NT2/D1 (cell line): ENCODE results near the gene LDLRAD3.

Source experiments
- DNase-seq: peaks from one replicate; pipeline ENCODE4 v3.0.0-alpha.2; 2011; ENCODE audit warnings: low read depth, low spot score
- H3K27me3 ChIP-seq: 2 replicates; pipeline ENCODE4 v1.6.0; 2011; ENCODE audit warnings: mild to moderate bottlenecking; ENCODE audit not compliant: insufficient read length, insufficient read depth
- H3K36me3 ChIP-seq: 2 replicates; pipeline ENCODE4 v1.6.1; 2011; ENCODE audit warnings: mild to moderate bottlenecking, low read length, mixed read lengths; ENCODE audit not compliant: insufficient read depth, insufficient read length
- H3K4me1 ChIP-seq: 2 replicates; pipeline ENCODE4 v1.5.1; 2011; ENCODE audit not compliant: insufficient read depth, insufficient read length
- H3K4me3 ChIP-seq: 2 replicates; pipeline ENCODE4 v1.5.1; 2011; ENCODE audit warnings: low read depth; ENCODE audit not compliant: insufficient read length
- H3K9ac ChIP-seq: 2 replicates; pipeline ENCODE4 v1.6.0; 2011; ENCODE audit warnings: low read depth; ENCODE audit not compliant: insufficient read length
- H3K9me3 ChIP-seq: 2 replicates; pipeline ENCODE4 v1.5.1; 2011; ENCODE audit warnings: mild to moderate bottlenecking, low read length; ENCODE audit not compliant: insufficient read depth
- SUZ12 ChIP-seq: IDR thresholded peaks from 2 replicates; pipeline ENCODE4 v1.6.1; 2011; ENCODE audit not compliant: insufficient read length, insufficient read depth; ENCODE audit errors: extremely low read depth
- YY1 ChIP-seq: IDR thresholded peaks from 2 replicates; pipeline ENCODE4 v1.6.1; 2011; ENCODE audit not compliant: insufficient read length, insufficient read depth
- ZNF274 ChIP-seq: IDR thresholded peaks from 2 replicates; pipeline ENCODE4 v1.6.1; 2011; ENCODE audit warnings: mild to moderate bottlenecking, low read depth, low read length

The LDLRAD3 gene

GRCh38 chr11:36142879-36143278, 199.0 kb downstream of the LDLRAD3 start:
- no peaks in the 10 kb centered on the region for H3K27me3 ChIP-seq
- no peak for TF ChIP-seq ZNF274
- no peak for TF ChIP-seq SUZ12
- no peak for TF ChIP-seq YY1
- no peak overlapping the region for H3K9ac ChIP-seq
- H3K36me3 ChIP-seq, result no peaks in the 10 kb centered on the region
- no peak overlapping the region for H3K4me3 ChIP-seq
- peaks cover 10% of the 10 kb centered on the region for H3K9me3 ChIP-seq
- DNase-seq, result no peak
- H3K4me1 ChIP-seq, result no peaks in the 10 kb centered on the region

GRCh38 chr11:36146437-36146836, 202.6 kb downstream of the LDLRAD3 start:
- Histone ChIP-seq H3K9ac (no peak overlapping the region), H3K27me3 (no peaks in the 10 kb centered on the region), H3K9me3 (peaks cover 16% of the 10 kb centered on the region), H3K4me1 (no peaks in the 10 kb centered on the region), H3K4me3 (no peak overlapping the region), H3K36me3 (no peaks in the 10 kb centered on the region)
- TF ChIP-seq ZNF274 (no peak), YY1 (no peak), SUZ12 (no peak)
- no peak for DNase-seq

DNA sequence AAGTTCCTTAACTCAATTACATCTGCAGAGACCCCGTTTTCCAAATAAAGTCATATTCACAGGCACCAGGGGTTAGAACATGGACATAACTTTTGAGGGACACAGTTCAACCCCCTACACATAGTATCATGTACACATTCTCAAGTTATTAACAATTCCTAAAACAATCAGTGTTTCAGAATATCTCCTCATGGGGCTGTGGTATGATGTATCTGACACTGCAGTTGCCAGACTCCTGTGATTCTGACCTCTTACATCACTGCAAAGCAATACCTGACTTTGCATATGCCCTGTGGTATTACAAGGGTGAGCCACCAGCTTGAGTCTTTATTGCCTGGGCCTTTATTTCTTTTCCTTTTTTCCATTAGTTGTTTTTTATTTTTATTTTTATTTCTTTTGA, 203.6 kb downstream of the LDLRAD3 start:
- no peak for TF ChIP-seq ZNF274
- TF ChIP-seq YY1, result no peak
- TF ChIP-seq SUZ12, result no peak
- H3K9me3 ChIP-seq, result peaks cover 16% of the 10 kb centered on the region

DNA sequence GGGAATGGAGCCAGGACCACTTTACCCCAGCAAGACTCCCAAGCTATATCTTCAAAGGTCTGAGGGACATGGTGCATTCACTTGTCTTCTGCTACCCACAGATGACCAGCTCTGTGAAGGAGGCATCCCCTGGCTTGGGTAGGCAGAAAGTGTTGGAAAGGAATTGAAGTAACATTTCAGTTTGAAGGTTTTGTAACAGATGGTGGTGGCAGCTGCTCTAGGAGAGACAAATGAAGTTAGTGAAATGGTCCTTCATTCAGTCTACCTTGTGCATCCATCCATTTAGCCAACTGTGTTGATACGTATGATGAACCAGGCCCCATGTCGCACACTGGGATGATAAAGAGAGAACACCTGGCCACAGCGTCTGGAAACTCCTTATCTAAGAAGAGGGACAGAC, 204.8 kb downstream of the LDLRAD3 start:
- Histone ChIP-seq H3K9ac (no peak overlapping the region), H3K36me3 (no peaks in the 10 kb centered on the region), H3K4me1 (peaks cover 3% of the 10 kb centered on the region), H3K9me3 (peaks cover 9% of the 10 kb centered on the region), H3K27me3 (no peaks in the 10 kb centered on the region), H3K4me3 (no peak overlapping the region)
- TF ChIP-seq SUZ12, result no peak
- no peak for TF ChIP-seq ZNF274
- TF ChIP-seq YY1, result no peak
- no peak for DNase-seq

More for the DNA sequence above, 203.6 kb downstream of the LDLRAD3 start:
- Histone ChIP-seq H3K4me1 (no peaks in the 10 kb centered on the region), H3K4me3 (no peak overlapping the region), H3K9ac (no peak overlapping the region), H3K36me3 (no peaks in the 10 kb centered on the region), H3K27me3 (no peaks in the 10 kb centered on the region)
- DNase-seq, result no peak

- H3K9ac ChIP-seq, result no peak overlapping the region
- H3K9me3 ChIP-seq, result peaks cover 9% of the 10 kb centered on the region
Measured at GRCh38 chr11:36149538-36150242, 205.8 kb downstream of the LDLRAD3 start.

GRCh38 chr11:36150986-36151385, 207.1 kb downstream of the LDLRAD3 start:
- H3K4me1 ChIP-seq, result peaks cover 6% of the 10 kb centered on the region

More at GRCh38 chr11:36149538-36150242, 205.8 kb downstream of the LDLRAD3 start:
- Histone ChIP-seq H3K36me3 (no peaks in the 10 kb centered on the region), H3K4me3 (no peak overlapping the region), H3K27me3 (no peaks in the 10 kb centered on the region), H3K4me1 (peaks cover 6% of the 10 kb centered on the region)
- no peak for TF ChIP-seq ZNF274
- TF ChIP-seq SUZ12, result no peak
- TF ChIP-seq YY1, result no peak
- DNase-seq, result peak; percentile 86

DNA sequence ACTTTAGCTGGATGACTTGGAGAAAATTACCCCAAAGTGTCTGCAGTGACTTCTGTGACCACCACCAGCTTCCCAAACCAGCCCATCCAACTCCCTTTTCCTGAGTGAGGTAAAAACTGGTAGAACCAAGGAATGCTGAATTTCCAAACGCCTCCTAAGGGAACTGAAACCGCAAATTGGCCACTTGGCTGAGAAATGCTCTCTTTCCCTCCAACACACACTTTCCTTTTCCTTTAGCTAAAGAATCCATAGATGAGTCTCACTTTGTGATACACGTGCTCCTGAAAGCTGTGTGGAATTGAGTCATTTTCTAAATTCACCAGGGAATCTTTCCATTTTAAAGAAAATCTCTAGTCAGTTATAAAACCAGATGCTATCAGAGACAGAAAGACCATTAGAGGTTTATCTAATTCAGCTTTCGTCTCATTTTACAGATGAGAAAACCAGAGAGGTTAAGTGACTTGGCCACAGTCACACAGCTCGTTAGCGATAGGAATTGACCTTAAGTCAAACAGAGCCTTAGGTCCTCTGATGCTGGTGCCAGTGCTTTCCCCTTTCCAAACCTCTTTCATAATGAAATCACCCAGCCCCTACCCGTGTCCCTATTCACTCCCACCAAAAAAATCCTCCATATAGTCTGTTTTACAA, 208.2 kb downstream of the LDLRAD3 start:
- no peak for TF ChIP-seq YY1
- TF ChIP-seq ZNF274, result no peak
- TF ChIP-seq SUZ12, result no peak
- Histone ChIP-seq H3K36me3 (no peaks in the 10 kb centered on the region), H3K27me3 (no peaks in the 10 kb centered on the region), H3K4me1 (peaks cover 6% of the 10 kb centered on the region), H3K9ac (no peak overlapping the region), H3K9me3 (peaks cover 9% of the 10 kb centered on the region; the same call in 1 of the 2 replicates), H3K4me3 (no peak overlapping the region)
- DNase-seq, result no peak

More at GRCh38 chr11:36150986-36151385, 207.1 kb downstream of the LDLRAD3 start:
- Histone ChIP-seq H3K27me3 (no peaks in the 10 kb centered on the region), H3K4me3 (no peak overlapping the region), H3K36me3 (no peaks in the 10 kb centered on the region), H3K9me3 (peaks cover 9% of the 10 kb centered on the region), H3K9ac (no peak overlapping the region)
- no peak for DNase-seq
- TF ChIP-seq YY1 (no peak), SUZ12 (no peak), ZNF274 (no peak)

GRCh38 chr11:36153551-36153950, 209.7 kb downstream of the LDLRAD3 start:
- peak; percentile 40 for DNase-seq
- no peak overlapping the region for H3K4me3 ChIP-seq
- H3K36me3 ChIP-seq, result no peaks in the 10 kb centered on the region
- H3K9me3 ChIP-seq, result no peaks in the 10 kb centered on the region
- no peaks in the 10 kb centered on the region for H3K27me3 ChIP-seq
- no peak for TF ChIP-seq YY1
- no peak for TF ChIP-seq ZNF274
- no peak for TF ChIP-seq SUZ12
- H3K9ac ChIP-seq, result no peak overlapping the region
- H3K4me1 ChIP-seq, result peaks cover 6% of the 10 kb centered on the region
